HEK293 (cell line): Measurements from ENCODE around the gene PDZD2.

Experiments
- CTCF ChIA-PET: fragments of 350-600 bp; formaldehyde crosslinking; extraction: SDS; loops from one replicate; lab custom pipeline; 2021; ENCODE audit warnings: antibody characterized with exemption; lab: Yijun Ruan, JAX
- POLR2A ChIA-PET: fragments of 300-600 bp; formaldehyde crosslinking; extraction: SDS; loops from one replicate; lab custom pipeline; 2020; ENCODE audit warnings: antibody characterized with exemption, inconsistent platforms; lab: Yijun Ruan, JAX
- H3K27ac ChIP-seq: fragments of 200-500 bp; sonication (Bioruptor generic); 2 replicates; pipeline ENCODE4 v1.5.1; 2014; ENCODE audit warnings: low read depth, low read length, control low read depth, inconsistent platforms; ENCODE audit errors: extremely low read depth
- H3K36me3 ChIP-seq, 2 experiments: fragments of 200-500 bp in 1 of 2; sonication (Bioruptor generic) in 1 of 2; 1 replicate in 1 of 2; 2 replicates in 1 of 2; pipeline ENCODE4 v1.5.1; 2014 to 2017; ENCODE audit warnings: inconsistent platforms in 2 of 2, low read length in 2 of 2; ENCODE audit not compliant: control insufficient read depth in 2 of 2, insufficient read depth in 1 of 2
- H3K4me1 ChIP-seq: fragments of 200-500 bp; sonication (Bioruptor generic); 2 replicates; pipeline ENCODE4 v1.5.1; 2014; ENCODE audit warnings: mild to moderate bottlenecking, low read length, inconsistent platforms; ENCODE audit not compliant: control insufficient read depth, insufficient read depth
- H3K4me3 ChIP-seq: 2 replicates; pipeline ENCODE4 v1.5.1; 2011; ENCODE audit warnings: low read depth, mild to moderate bottlenecking, control low read depth, low read length, moderate library complexity
- H3K9me3 ChIP-seq: fragments of 200-500 bp; sonication (Bioruptor generic); 2 replicates; pipeline ENCODE4 v1.5.1; 2014; ENCODE audit warnings: low read depth, low read length, inconsistent platforms; ENCODE audit not compliant: control insufficient read depth, insufficient read depth
- HOXC10 ChIP-seq: sonication (generic); formaldehyde crosslinking; IDR thresholded peaks from 2 replicates; pipeline ENCODE4 v1.8.1; 2023; ENCODE audit warnings: mild to moderate bottlenecking, missing genetic modification reagents
- MEIS1 ChIP-seq: sonication (generic); formaldehyde crosslinking; IDR thresholded peaks from 2 replicates; pipeline ENCODE4 v1.8.1; 2022; ENCODE audit warnings: missing genetic modification reagents, mild to moderate bottlenecking, borderline replicate concordance
- REST ChIP-seq: fragments of 450-650 bp; formaldehyde crosslinking; IDR thresholded peaks from 2 replicates; pipeline ENCODE4 v1.5.1; 2016; ENCODE audit warnings: missing biosample characterization, missing genetic modification characterization
- SCRT2 ChIP-seq: fragments of 450-650 bp; formaldehyde crosslinking; IDR thresholded peaks from 2 replicates; pipeline ENCODE4 v1.5.1; 2016; ENCODE audit warnings: missing biosample characterization, missing genetic modification characterization
- SETDB1 ChIP-seq: IDR thresholded peaks from one replicate; pipeline ENCODE4 v1.6.1; 2017; ENCODE audit warnings: mild to moderate bottlenecking, low read length, moderate library complexity, mixed read lengths; ENCODE audit not compliant: insufficient read length
- YY2 ChIP-seq: fragments of 450-650 bp; formaldehyde crosslinking; IDR thresholded peaks from 2 replicates; pipeline ENCODE4 v1.5.1; 2016; ENCODE audit warnings: missing biosample characterization, missing genetic modification characterization
- ZNF146 ChIP-seq: fragments of 450-650 bp; formaldehyde crosslinking; IDR thresholded peaks from 2 replicates; pipeline ENCODE4 v1.5.1; 2016; ENCODE audit warnings: missing biosample characterization, missing genetic modification characterization
- ZNF202 ChIP-seq: fragments of 450-650 bp; formaldehyde crosslinking; IDR thresholded peaks from 2 replicates; pipeline ENCODE4 v1.5.1; 2016; ENCODE audit warnings: missing biosample characterization, missing genetic modification characterization, borderline replicate concordance
- ZNF449 ChIP-seq: fragments of 450-650 bp; formaldehyde crosslinking; IDR thresholded peaks from 2 replicates; pipeline ENCODE4 v1.5.1; 2017; ENCODE audit warnings: missing biosample characterization, mild to moderate bottlenecking, missing genetic modification characterization, moderate library complexity
- ZNF501 ChIP-seq: fragments of 450-650 bp; formaldehyde crosslinking; IDR thresholded peaks from 2 replicates; pipeline ENCODE4 v1.5.1; 2016; ENCODE audit warnings: missing biosample characterization, missing genetic modification characterization
- ZNF571 ChIP-seq: fragments of 450-650 bp; formaldehyde crosslinking; IDR thresholded peaks from 2 replicates; pipeline ENCODE4 v1.5.0; 2017; ENCODE audit warnings: missing biosample characterization, missing genetic modification characterization
- ZNF747 ChIP-seq: fragments of 450-650 bp; formaldehyde crosslinking; IDR thresholded peaks from 2 replicates; pipeline ENCODE4 v1.5.1; 2016; ENCODE audit warnings: missing biosample characterization, missing genetic modification characterization
- TF ChIP-seq, protein P1 (sequence below): fragments of 450-650 bp; formaldehyde crosslinking; optimal IDR thresholded peaks from 2 replicates; pipeline ENCODE3; 2016; ENCODE audit warnings: missing biosample characterization, mild to moderate bottlenecking, missing genetic modification characterization
- TF ChIP-seq, protein P2 (sequence below): fragments of 450-650 bp; formaldehyde crosslinking; IDR thresholded peaks from 2 replicates; pipeline ENCODE4 v1.5.1; 2016; ENCODE audit warnings: missing biosample characterization, missing genetic modification characterization
- TF ChIP-seq, protein P3 (sequence below): sonication (generic); formaldehyde crosslinking; IDR thresholded peaks from 2 replicates; pipeline ENCODE4 v1.8.1; 2022; ENCODE audit warnings: mild to moderate bottlenecking, moderate library complexity, missing genetic modification reagents
- TF ChIP-seq, protein P4 (sequence below): fragments of 450-650 bp; formaldehyde crosslinking; IDR thresholded peaks from 2 replicates; pipeline ENCODE4 v1.5.1; 2017; ENCODE audit warnings: missing biosample characterization, missing genetic modification characterization

Gene PDZD2

DNA sequence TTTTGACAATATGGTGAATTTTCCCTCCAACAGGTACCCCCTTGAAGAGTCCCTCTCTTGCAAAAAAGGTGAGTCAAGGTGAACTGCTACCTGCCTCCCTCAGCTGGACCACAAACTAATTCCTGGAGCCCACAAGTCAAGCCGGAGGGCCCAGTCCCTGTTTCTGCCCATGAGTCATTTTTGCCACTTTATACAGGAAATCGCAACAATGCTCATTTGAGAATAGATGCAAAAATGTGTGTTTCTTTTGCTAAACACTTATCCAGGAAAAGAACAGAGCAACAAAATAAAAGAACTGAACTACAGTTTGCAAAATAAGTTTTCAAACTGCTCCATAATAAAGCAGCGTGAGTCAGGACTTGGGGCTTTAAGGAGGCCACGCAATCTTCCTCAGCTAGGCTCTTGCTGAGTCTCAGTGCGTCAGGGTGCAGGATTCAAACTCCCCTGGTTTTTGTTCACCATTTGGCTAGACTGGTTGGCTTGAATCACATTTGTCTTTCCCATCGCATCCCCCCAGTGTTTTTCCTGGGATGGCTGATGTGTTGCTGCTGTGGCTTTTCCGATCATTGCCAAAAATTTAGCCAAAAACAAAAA lies 432.5 kb downstream of the PDZD2 start (continued):
- TF ChIP-seq, protein P1, sequence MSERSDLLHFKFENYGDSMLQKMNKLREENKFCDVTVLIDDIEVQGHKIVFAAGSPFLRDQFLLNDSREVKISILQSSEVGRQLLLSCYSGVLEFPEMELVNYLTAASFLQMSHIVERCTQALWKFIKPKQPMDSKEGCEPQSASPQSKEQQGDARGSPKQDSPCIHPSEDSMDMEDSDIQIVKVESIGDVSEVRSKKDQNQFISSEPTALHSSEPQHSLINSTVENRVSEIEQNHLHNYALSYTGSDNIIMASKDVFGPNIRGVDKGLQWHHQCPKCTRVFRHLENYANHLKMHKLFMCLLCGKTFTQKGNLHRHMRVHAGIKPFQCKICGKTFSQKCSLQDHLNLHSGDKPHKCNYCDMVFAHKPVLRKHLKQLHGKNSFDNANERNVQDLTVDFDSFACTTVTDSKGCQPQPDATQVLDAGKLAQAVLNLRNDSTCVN (tag by site-specific recombination), result no peak
- TF ChIP-seq REST (no peak), ZNF571 (no peak), SETDB1 (no peak), ZNF501 (no peak)

GRCh38 chr5:32072054-32072453 lies 433.1 kb downstream of the PDZD2 start:
- H3K9me3 ChIP-seq, result no peaks in the 10 kb centered on the region
- ChIA-PET POLR2A (no interaction called here), CTCF (interaction anchor here (0.6 to 1.0 kb wide), 2 partner anchors 246 to 500 kb away, joined by 3 read pairs; no protein-coding TSS in a partner anchor)

More at GRCh38 chr5:32072054-32072453, 433.1 kb downstream of the PDZD2 start:
- Histone ChIP-seq H3K4me3 (no peak overlapping the region), H3K36me3 (no peaks in the 10 kb centered on the region), H3K27ac (no peak overlapping the region), H3K4me1 (no peaks in the 10 kb centered on the region)
- no peak for TF ChIP-seq ZNF449 (tag by site-specific recombination)
- TF ChIP-seq ZNF146 (tag by site-specific recombination), result no peak
- TF ChIP-seq, protein P2, sequence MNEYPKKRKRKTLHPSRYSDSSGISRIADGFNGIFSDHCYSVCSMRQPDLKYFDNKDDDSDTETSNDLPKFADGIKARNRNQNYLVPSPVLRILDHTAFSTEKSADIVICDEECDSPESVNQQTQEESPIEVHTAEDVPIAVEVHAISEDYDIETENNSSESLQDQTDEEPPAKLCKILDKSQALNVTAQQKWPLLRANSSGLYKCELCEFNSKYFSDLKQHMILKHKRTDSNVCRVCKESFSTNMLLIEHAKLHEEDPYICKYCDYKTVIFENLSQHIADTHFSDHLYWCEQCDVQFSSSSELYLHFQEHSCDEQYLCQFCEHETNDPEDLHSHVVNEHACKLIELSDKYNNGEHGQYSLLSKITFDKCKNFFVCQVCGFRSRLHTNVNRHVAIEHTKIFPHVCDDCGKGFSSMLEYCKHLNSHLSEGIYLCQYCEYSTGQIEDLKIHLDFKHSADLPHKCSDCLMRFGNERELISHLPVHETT (tag by site-specific recombination), result no peak
- TF ChIP-seq YY2 (tag by site-specific recombination), result no peak
- TF ChIP-seq, protein P3, sequence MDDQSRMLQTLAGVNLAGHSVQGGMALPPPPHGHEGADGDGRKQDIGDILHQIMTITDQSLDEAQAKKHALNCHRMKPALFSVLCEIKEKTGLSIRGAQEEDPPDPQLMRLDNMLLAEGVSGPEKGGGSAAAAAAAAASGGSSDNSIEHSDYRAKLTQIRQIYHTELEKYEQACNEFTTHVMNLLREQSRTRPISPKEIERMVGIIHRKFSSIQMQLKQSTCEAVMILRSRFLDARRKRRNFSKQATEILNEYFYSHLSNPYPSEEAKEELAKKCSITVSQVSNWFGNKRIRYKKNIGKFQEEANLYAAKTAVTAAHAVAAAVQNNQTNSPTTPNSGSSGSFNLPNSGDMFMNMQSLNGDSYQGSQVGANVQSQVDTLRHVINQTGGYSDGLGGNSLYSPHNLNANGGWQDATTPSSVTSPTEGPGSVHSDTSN (CRISPR knock-in tag), result no peak
- TF ChIP-seq, protein P4, sequence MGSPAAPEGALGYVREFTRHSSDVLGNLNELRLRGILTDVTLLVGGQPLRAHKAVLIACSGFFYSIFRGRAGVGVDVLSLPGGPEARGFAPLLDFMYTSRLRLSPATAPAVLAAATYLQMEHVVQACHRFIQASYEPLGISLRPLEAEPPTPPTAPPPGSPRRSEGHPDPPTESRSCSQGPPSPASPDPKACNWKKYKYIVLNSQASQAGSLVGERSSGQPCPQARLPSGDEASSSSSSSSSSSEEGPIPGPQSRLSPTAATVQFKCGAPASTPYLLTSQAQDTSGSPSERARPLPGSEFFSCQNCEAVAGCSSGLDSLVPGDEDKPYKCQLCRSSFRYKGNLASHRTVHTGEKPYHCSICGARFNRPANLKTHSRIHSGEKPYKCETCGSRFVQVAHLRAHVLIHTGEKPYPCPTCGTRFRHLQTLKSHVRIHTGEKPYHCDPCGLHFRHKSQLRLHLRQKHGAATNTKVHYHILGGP (tag by site-specific recombination), result no peak
- TF ChIP-seq SCRT2 (tag by site-specific recombination), result no peak
- no peak for TF ChIP-seq ZNF747 (tag by site-specific recombination)
- no peak for TF ChIP-seq REST
- TF ChIP-seq ZNF202 (tag by site-specific recombination), result no peak
- no peak for TF ChIP-seq HOXC10 (CRISPR knock-in tag)
- TF ChIP-seq MEIS1 (CRISPR knock-in tag), result no peak
